ENCODE measurements around the gene HSPG2.

The HSPG2 gene

GRCh38 chr1:21901473-21901847 lies 35.6 kb downstream of the HSPG2 start:
- in situ Hi-C loops (cut with MboI; ENCODE audit: low pct_unique_long_range_greater_than_20kb, low sequenced_read_pairs, unreplicated experiment) = no loop called here
- no peak for DNase-seq (ENCODE audit: low spot score)
- no peak for TF ChIP-seq CTCF (IDR thresholded peaks at IDR 0.05; ENCODE audit: extremely low read depth, insufficient read depth, missing control alignments)

- no peak for DNase-seq (ENCODE audit: low spot score)
- in situ Hi-C loops (cut with MboI; ENCODE audit: low pct_unique_long_range_greater_than_20kb, low sequenced_read_pairs, unreplicated experiment) = no loop called here
- no peak for TF ChIP-seq CTCF (IDR thresholded peaks at IDR 0.05; ENCODE audit: extremely low read depth, insufficient read depth, missing control alignments)
Observed at GRCh38 chr1:21900766-21901472, 36.2 kb downstream of the HSPG2 start.

GRCh38 chr1:21899987-21900386 lies 37.1 kb downstream of the HSPG2 start:
- TF ChIP-seq CTCF (IDR thresholded peaks at IDR 0.05; ENCODE audit: extremely low read depth, insufficient read depth, missing control alignments) = no peak
- DNase-seq (ENCODE audit: low spot score) = no peak
- in situ Hi-C loops (cut with MboI; ENCODE audit: low pct_unique_long_range_greater_than_20kb, low sequenced_read_pairs, unreplicated experiment) = no loop called here

- TF ChIP-seq CTCF (IDR thresholded peaks at IDR 0.05; ENCODE audit: extremely low read depth, insufficient read depth, missing control alignments) = no peak
- no peak for DNase-seq (ENCODE audit: low spot score)
- in situ Hi-C loops (cut with MboI; ENCODE audit: low pct_unique_long_range_greater_than_20kb, low sequenced_read_pairs, unreplicated experiment) = no loop called here
Observed at GRCh38 chr1:21899267-21899810, 37.8 kb downstream of the HSPG2 start.

GRCh38 chr1:21898326-21899200 lies 38.5 kb downstream of the HSPG2 start:
- no peak for TF ChIP-seq CTCF (IDR thresholded peaks at IDR 0.05; ENCODE audit: extremely low read depth, insufficient read depth, missing control alignments)
- in situ Hi-C loops (cut with MboI; ENCODE audit: low pct_unique_long_range_greater_than_20kb, low sequenced_read_pairs, unreplicated experiment) = no loop called here
- DNase-seq (ENCODE audit: low spot score) = no peak

- in situ Hi-C loops (cut with MboI; ENCODE audit: low pct_unique_long_range_greater_than_20kb, low sequenced_read_pairs, unreplicated experiment) = no loop called here
- no peak for TF ChIP-seq CTCF (IDR thresholded peaks at IDR 0.05; ENCODE audit: extremely low read depth, insufficient read depth, missing control alignments)
- DNase-seq (ENCODE audit: low spot score) = no peak
Observed at GRCh38 chr1:21897844-21898243, 39.3 kb downstream of the HSPG2 start.

All from GM13977 (cell line).